A549 (cell line): ENCODE measurements around the gene APCDD1L. TPM values are rescaled to one million over a fixed set of nuclear protein-coding genes. Genes with fewer than 3 reads are reported as not detected.

ENCODE experiments used
- ATAC-seq, 2 experiments: fragments of 200-7000 bp in 1 of 2; fragments of >200 bp in 1 of 2; cut with Nextera tagmentation in 1 of 2; cut with Tn5 transposase in 1 of 2; 3 replicates each; pipeline versions ENCODE4 v1.8.0 to v1.9.1; 2018 to 2020; ENCODE audit warnings: mild to moderate bottlenecking in 1 of 2, moderate library complexity in 1 of 2
- CTCF ChIA-PET: fragments of 300-600 bp; sonication (Branson Sonifier 250); formaldehyde crosslinking; extraction: SDS; loops from one replicate; lab custom pipeline; 2021; ENCODE audit warnings: antibody characterized with exemption, inconsistent platforms; lab: Yijun Ruan, JAX
- POLR2A ChIA-PET: fragments of 350-600 bp; formaldehyde crosslinking; extraction: SDS; loops from one replicate; lab custom pipeline; 2021; ENCODE audit warnings: antibody characterized with exemption, inconsistent platforms; lab: Yijun Ruan, JAX
- DNase-seq, 2 experiments: peaks; one replicate each; pipeline versions ENCODE4 v3.0.0 to v3.0.0-alpha.2; 2011 to 2016; ENCODE audit warnings: low read depth in 1 of 2, low spot score in 1 of 2
- FAIRE-seq: peaks from 2 replicates; lab custom pipeline; 2011; peaks lifted over from hg19 to GRCh38; lab: Jason Lieb, UNC
- H3K27ac ChIP-seq, 2 experiments: fragments of >200 bp; sonication (Bioruptor Twin); formaldehyde crosslinking; 3 replicates each; pipeline ENCODE4 v1.5.1; 2016 to 2017
- H3K4me1 ChIP-seq: fragments of >200 bp; sonication (Bioruptor Twin); formaldehyde crosslinking; 3 replicates; pipeline ENCODE4 v1.6.1; 2016
- H3K4me2 ChIP-seq: fragments of >200 bp; sonication (Bioruptor Twin); formaldehyde crosslinking; 3 replicates; pipeline ENCODE4 v1.6.1; 2016
- H3K4me3 ChIP-seq: fragments of >200 bp; sonication (Bioruptor Twin); formaldehyde crosslinking; 3 replicates; pipeline ENCODE4 v1.5.1; 2016
- H3K9me3 ChIP-seq: fragments of >200 bp; sonication (Bioruptor Twin); formaldehyde crosslinking; 3 replicates; pipeline ENCODE4 v1.6.1; 2016
- CBX2 ChIP-seq: fragments of 200-600 bp; sonication (generic); IDR thresholded peaks from 2 replicates; pipeline ENCODE4 v1.6.1; 2016; ENCODE audit warnings: low read depth, mild to moderate bottlenecking, borderline replicate concordance
- CEBPB ChIP-seq, 2 experiments: fragments of >200 bp in 1 of 2; sonication (Bioruptor Twin) in 1 of 2; formaldehyde crosslinking in 1 of 2; IDR thresholded peaks; 2 replicates each; pipeline ENCODE4 v1.6.1; 2012 to 2016
- CHD2 ChIP-seq: fragments of 150-350 bp; IDR thresholded peaks from 2 replicates; pipeline ENCODE4 v1.6.1; 2014; ENCODE audit warnings: low read length; ENCODE audit not compliant: partially characterized antibody
- ESRRA ChIP-seq: fragments of 150-350 bp; IDR thresholded peaks from 2 replicates; pipeline ENCODE4 v1.6.1; 2014; ENCODE audit warnings: mild to moderate bottlenecking, low read length, borderline replicate concordance
- FOSB ChIP-seq: fragments of 250-450 bp; sonication (Bioruptor Pico); IDR thresholded peaks from 2 replicates; pipeline ENCODE4 v1.5.0; 2020; ENCODE audit warnings: mild to moderate bottlenecking, moderate library complexity
- FOXS1 ChIP-seq: fragments of 250-450 bp; sonication (Bioruptor Pico); IDR thresholded peaks from 2 replicates; pipeline ENCODE4 v1.5.0; 2020; ENCODE audit warnings: mild to moderate bottlenecking, moderate library complexity
- GATA3 ChIP-seq: IDR thresholded peaks from 2 replicates; pipeline ENCODE4 v1.6.1; 2012; ENCODE audit warnings: borderline replicate concordance
- HEYL ChIP-seq: fragments of 250-450 bp; sonication (Bioruptor Pico); IDR thresholded peaks from 2 replicates; pipeline ENCODE4 v1.8.0; 2021; ENCODE audit warnings: mild to moderate bottlenecking, moderate library complexity
- HOXA7 ChIP-seq: fragments of 250-450 bp; sonication (Bioruptor Pico); IDR thresholded peaks from 2 replicates; pipeline ENCODE4 v1.5.0; 2020; ENCODE audit warnings: mild to moderate bottlenecking, moderate library complexity
- MYC ChIP-seq: IDR thresholded peaks from 2 replicates; pipeline ENCODE4 v1.6.1; 2012; ENCODE audit warnings: mild to moderate bottlenecking, inconsistent platforms, low read length, improper control_type of control experiment, borderline replicate concordance
- NFE2L2 ChIP-seq: fragments of 150-350 bp; conservative IDR thresholded peaks from 2 replicates; pipeline ENCODE4 v1.6.1; 2014; ENCODE audit warnings: low read length
- NPAS2 ChIP-seq: fragments of 250-450 bp; sonication (Bioruptor Pico); IDR thresholded peaks from 2 replicates; pipeline ENCODE4 v1.8.0; 2022; ENCODE audit warnings: mild to moderate bottlenecking, moderate library complexity, borderline replicate concordance
- POLR2A ChIP-seq: IDR thresholded peaks from 2 replicates; pipeline ENCODE4 v1.6.1; 2012; ENCODE audit warnings: mild to moderate bottlenecking, low read length
- SMC3 ChIP-seq: fragments of >200 bp; sonication (Bioruptor Twin); formaldehyde crosslinking; IDR thresholded peaks from 3 replicates; pipeline ENCODE4 v1.6.1; 2018; ENCODE audit warnings: inconsistent platforms
- ZSCAN20 ChIP-seq: fragments of 250-450 bp; sonication (Bioruptor Pico); IDR thresholded peaks from 2 replicates; pipeline ENCODE4 v1.8.0; 2022; ENCODE audit warnings: mild to moderate bottlenecking, moderate library complexity
- WGBS: methylation state at CpG from one replicate; pipeline ENCODE4 v1.1.6; 2017; ENCODE audit errors: missing lambda C conversion rate; 5-methylcytosine and 5-hydroxymethylcytosine counted together
- polyA plus RNA-seq, 4 experiments: library from polyadenylated mRNA; depleted of rRNA in 3 of 4; stranded (reverse); fragments of >200 nt; fragmentation: RNase III in 1 of 4; extraction: RNeasy Plus Mini Kit Qiagen cat#74134 plus additional on column Dnase treatment in 1 of 4; gene quantifications; 2 replicates in 3 of 4; 3 replicates in 1 of 4; pipeline ENCODE4 v1.2.3, GENCODE V29; 2011 to 2017
- TF ChIP-seq, protein P1 (sequence below): fragments of >200 bp; sonication (Bioruptor Twin); formaldehyde crosslinking; IDR thresholded peaks from 3 replicates; pipeline ENCODE4 v1.5.1; 2016
- TF ChIP-seq, protein P2 (sequence below): IDR thresholded peaks from 2 replicates; pipeline ENCODE4 v1.6.1; 2012

The APCDD1L gene
- polyA plus RNA-seq, 2 of the 4 experiments (the other 2 are of a cell fraction): not detected

DNA sequence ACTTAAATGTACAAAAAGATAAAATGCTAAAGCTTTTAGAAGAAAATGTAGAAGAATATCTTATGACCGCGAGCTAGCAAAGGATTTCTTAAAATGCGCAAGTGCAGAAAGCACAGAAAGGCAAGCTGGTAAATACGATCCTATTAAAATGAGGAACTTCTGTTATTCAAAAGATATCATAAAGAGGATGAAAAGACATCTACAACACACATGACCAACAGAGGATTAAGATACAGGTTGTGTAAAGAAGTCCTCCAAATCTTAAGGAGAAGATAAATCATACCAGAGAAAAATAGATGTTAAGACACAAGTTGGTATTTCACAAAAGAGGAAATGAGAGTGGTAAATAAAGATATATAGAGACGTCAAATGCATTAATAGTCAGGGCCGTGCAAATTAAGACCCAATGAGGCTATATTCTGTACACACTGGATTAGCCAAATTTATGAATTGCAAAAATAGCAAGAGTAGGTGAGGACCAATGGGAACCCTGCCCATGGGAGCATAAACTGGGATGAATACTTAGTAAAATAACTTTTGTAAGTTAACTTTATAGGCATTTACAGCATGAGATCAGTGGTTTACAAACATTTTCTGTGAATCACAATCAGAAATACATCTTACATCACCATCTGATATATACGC lies 23.0 kb downstream of the APCDD1L start:
- DNase-seq (no peak), ATAC-seq (no peak), FAIRE-seq (no peak)
- no peak overlapping the region for H3K4me3 ChIP-seq
- ChIA-PET CTCF (no interaction called here), POLR2A (no interaction called here)
- no peak for TF ChIP-seq GATA3
- TF ChIP-seq NFE2L2: no peak
- TF ChIP-seq, protein P1, sequence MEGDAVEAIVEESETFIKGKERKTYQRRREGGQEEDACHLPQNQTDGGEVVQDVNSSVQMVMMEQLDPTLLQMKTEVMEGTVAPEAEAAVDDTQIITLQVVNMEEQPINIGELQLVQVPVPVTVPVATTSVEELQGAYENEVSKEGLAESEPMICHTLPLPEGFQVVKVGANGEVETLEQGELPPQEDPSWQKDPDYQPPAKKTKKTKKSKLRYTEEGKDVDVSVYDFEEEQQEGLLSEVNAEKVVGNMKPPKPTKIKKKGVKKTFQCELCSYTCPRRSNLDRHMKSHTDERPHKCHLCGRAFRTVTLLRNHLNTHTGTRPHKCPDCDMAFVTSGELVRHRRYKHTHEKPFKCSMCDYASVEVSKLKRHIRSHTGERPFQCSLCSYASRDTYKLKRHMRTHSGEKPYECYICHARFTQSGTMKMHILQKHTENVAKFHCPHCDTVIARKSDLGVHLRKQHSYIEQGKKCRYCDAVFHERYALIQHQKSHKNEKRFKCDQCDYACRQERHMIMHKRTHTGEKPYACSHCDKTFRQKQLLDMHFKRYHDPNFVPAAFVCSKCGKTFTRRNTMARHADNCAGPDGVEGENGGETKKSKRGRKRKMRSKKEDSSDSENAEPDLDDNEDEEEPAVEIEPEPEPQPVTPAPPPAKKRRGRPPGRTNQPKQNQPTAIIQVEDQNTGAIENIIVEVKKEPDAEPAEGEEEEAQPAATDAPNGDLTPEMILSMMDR: no peak
- no peak for TF ChIP-seq HEYL (CRISPR knock-in tag)
- TF ChIP-seq FOXS1 (CRISPR knock-in tag): no peak
- TF ChIP-seq FOSB: no peak
- no peak for TF ChIP-seq POLR2A
- no peak for TF ChIP-seq HOXA7 (CRISPR knock-in tag)
- no peak for TF ChIP-seq MYC
- TF ChIP-seq, protein P2, sequence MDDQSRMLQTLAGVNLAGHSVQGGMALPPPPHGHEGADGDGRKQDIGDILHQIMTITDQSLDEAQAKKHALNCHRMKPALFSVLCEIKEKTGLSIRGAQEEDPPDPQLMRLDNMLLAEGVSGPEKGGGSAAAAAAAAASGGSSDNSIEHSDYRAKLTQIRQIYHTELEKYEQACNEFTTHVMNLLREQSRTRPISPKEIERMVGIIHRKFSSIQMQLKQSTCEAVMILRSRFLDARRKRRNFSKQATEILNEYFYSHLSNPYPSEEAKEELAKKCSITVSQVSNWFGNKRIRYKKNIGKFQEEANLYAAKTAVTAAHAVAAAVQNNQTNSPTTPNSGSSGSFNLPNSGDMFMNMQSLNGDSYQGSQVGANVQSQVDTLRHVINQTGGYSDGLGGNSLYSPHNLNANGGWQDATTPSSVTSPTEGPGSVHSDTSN: no peak
- TF ChIP-seq NPAS2 (CRISPR knock-in tag): no peak
- no peak for TF ChIP-seq ZSCAN20 (CRISPR knock-in tag)
- no peak for TF ChIP-seq ESRRA
- TF ChIP-seq CEBPB (IDR thresholded peaks at IDR 0.05): no peak
- TF ChIP-seq CBX2: no peak
- WGBS: 45% methylated on average over 7 of the region's 7 CpGs
- H3K4me1 ChIP-seq: no peaks in the 10 kb centered on the region
- no peak overlapping the region for H3K4me2 ChIP-seq
- no peak overlapping the region for H3K27ac ChIP-seq
- H3K9me3 ChIP-seq: peaks cover 33% of the 10 kb centered on the region

DNA sequence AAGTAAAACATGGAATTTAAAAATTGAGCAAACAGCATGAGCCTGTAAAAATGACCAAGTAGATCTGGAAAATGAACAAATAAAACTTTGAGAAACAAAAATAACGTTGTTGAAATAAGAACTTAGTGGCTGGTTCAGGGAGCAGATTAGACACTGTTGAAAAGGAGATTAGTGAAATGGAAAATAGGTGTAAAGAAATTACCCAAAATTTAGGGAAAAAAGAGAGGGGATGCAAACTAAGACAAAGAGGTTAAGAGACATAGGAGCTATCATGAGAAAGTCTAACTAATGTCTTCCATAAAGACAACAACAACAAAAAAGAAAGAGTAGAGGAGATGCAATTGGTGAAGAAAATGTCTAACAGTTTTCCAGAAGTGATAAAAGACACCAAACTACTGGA lies 29.0 kb downstream of the APCDD1L start:
- DNase-seq (no peak), FAIRE-seq (no peak), ATAC-seq (no peak)
- ChIA-PET POLR2A (no interaction called here), CTCF (no interaction called here)
- Histone ChIP-seq H3K4me3 (no peak overlapping the region), H3K4me1 (no peaks in the 10 kb centered on the region), H3K9me3 (peaks cover 60% of the 10 kb centered on the region), H3K27ac (no peak overlapping the region), H3K4me2 (no peak overlapping the region)
- TF ChIP-seq SMC3: no peak
- WGBS: 0% methylated on average over 1 of the region's 1 CpG

DNA sequence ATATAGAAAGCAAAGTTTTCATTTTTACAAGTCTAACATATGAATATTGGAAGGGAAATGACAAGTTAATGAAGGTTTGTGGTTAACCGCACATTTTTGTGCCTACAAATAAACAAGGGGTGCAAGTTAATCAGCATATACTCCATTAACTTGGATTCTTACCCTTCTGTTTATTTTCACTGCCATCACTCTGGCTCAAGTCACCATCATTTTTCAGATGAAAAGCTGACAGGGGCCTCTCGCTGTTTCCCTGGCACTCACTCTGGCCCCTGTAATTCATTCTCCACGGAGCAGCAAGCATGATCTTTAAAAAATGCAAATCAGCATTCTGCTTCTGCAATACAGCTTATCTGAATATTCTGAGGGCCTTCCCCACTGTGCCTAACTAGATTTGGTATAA lies 29.8 kb downstream of the APCDD1L start:
- Histone ChIP-seq H3K27ac (no peak overlapping the region), H3K9me3 (peaks cover 67% of the 10 kb centered on the region), H3K4me1 (no peaks in the 10 kb centered on the region), H3K4me3 (no peak overlapping the region), H3K4me2 (no peak overlapping the region)
- 33% methylated on average over 3 of the region's 3 CpGs for WGBS
- DNase-seq (no peak), ATAC-seq (no peak)
- POLR2A ChIA-PET: no interaction called here
- CTCF ChIA-PET: no interaction called here
- no peak for TF ChIP-seq CHD2
- TF ChIP-seq, protein P1: no peak
- TF ChIP-seq, all 56 proteins: peak for 0
- no peak for FAIRE-seq
